HG02981 (cell line): ENCODE results near the gene EPN2.
"Not testable (repeated sequence)": the region's sequence is repeated elsewhere in the genome, so short reads cannot be mapped to it uniquely, and the experiment has no call there.

Experiments used
- ATAC-seq: cut with Tn5 transposase; IDR thresholded peaks from one replicate; pipeline ENCODE4 v1.9.1; 2021; ENCODE audit warnings: mild to moderate bottlenecking, moderate library complexity; ENCODE audit not compliant: unreplicated experiment

Gene EPN2

DNA sequence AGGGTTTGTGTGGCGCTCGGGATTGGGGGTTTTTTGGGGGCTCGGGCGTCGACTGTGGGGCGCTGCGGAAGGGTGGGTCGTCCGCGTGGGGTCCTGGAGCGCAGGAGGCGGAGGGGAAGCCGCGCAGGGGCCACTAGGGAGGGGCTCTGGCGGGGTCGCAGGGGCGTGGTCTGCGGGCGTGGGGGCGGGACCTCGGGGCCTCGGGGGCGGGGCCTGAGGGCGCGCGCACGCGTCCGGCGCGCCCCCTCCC, at the start of gene EPN2:
Gene EPN2, plus strand, starts transcription at position 228 of the 250 bp plus-strand sequence. CDS start 45,754 bp downstream, outside the sequence.
- not testable (repeated sequence) for ATAC-seq

DNA sequence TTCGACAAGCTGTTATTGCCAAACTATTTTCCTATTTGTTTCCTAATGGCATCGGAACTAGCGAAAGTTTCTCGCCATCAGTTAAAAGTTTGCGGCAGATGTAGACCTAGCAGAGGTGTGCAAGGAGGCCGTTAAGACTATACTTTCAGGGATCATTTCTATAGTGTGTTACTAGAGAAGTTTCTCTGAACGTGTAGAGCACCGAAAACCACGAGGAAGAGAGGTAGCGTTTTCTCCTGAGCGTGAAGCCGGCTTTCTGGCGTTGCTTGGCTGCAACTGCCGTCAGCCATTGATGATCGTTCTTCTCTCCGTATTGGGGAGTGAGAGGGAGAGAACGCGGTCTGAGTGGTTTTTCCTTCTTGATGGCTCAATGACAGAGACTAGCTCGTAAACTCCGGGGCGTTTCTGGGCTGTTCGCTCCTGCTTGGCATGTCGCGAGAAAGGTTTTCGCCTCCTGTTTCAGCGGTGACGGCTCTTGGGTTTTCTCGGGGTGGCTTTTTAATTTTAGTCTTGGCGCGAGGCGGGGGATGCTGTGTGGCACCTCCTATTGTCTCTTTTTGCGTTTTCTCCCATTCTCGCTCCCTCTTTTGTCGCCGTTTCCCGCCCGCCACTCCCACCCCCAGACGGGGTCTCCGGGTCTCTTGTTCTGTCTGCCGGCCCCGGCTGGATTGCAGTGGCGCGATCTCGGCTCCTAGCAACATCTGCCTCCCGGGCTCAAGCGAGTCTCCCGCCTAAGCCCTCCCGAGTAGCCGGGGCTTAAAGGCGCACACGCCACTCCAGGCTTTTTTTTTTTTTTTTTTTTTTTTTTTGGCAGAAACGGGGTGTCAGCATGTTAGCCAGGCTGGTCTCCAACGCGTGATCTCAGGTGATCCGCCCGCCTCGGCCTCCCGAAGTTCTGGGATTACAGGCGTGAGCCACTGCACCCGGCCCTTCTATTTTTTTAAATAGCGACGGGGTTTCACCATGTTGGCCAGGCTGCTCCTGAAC, 49.0 kb upstream of the EPN2 start:
- ATAC-seq, result not testable (repeated sequence)

GRCh38 chr17:19188870-19189708, 48.1 kb upstream of the EPN2 start:
- peak; percentile 51 for ATAC-seq

GRCh38 chr17:19189781-19190405, 47.3 kb upstream of the EPN2 start:
- not testable (repeated sequence) for ATAC-seq

- peak; percentile 57 for ATAC-seq
Measured at GRCh38 chr17:19196382-19197204, 40.6 kb upstream of the EPN2 start.

- not testable (repeated sequence) for ATAC-seq
Measured at GRCh38 chr17:19202448-19202847, 34.7 kb upstream of the EPN2 start.

- not testable (repeated sequence) for ATAC-seq
Measured at GRCh38 chr17:19203429-19203828, 33.7 kb upstream of the EPN2 start.

GRCh38 chr17:19215074-19215860, 21.9 kb upstream of the EPN2 start:
- ATAC-seq, result not testable (repeated sequence)

DNA sequence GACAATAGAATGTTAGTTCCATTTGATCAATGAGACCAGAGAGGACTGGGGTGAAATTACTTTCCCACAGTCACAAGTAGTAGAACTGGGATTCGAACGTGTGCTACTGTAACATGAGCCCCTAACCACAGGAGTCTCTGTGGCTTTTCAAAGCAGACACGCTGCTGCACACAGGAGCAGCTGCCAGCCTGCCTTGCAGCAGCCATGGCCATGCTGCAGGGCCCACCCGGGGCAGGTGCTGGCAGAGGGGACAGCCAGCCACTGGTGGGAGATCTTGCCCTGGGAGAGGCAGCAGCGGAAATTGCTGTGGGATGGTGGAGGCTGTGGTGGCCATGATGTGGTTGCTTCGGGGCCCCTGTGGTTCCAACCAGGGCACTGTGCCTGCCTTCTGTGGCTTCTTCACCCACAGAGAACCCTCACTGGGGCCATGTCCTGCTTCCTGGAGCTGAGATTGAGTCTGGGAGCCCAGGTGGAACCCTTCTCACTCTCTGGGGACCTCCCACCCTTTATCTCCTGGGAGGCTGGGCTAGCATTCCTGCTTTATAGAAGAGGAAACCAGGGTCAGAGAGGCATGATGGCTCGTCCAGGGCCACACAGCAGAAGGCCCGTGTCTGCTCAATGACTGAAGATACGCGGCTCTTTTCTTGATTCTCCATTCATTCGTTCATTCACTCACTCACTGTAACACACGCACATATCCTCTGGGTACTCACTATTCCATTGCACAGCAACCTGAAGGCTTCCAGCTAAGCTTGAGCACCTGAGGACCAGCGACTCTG, 20.8 kb upstream of the EPN2 start:
- ATAC-seq, result not testable (repeated sequence)

DNA sequence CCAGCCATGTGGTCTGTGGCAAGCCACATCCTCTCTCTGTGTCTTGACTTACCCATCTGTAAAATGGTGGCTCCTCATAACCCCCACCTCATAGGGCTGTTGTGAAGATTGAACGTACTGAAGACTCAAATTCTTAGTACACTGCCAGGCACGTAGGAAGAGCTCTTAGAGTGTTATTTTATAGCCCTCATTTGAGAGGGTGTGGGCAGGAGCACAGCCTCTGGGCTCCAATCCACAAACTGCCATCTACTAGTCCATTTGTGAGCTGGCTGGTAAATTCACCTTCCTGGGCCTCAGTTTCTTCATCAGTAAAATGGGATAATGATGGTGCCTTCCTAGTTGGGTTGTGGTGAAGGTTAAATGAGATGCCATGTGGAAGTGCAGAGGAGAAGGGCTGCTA, 18.3 kb upstream of the EPN2 start:
- ATAC-seq, result not testable (repeated sequence)

DNA sequence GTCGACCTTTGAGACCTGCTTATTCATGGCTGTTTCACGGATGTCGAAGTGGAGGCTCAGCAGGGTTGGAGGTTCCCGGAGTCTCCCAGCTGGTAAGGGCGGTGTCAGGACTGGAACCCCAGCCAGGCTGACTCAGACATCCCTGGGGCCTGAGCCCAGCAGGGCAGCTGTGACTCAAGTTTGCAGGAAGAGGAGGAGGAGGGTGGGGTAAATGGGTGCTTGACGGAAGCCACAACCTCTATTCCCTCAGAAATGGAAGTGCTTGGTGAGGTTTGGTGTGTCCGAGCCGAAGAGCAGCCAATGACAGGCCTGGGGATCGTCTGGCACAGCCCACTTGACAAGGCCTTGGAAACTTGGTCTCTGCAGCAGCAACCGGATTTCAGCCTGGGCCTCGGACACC, 17.8 kb upstream of the EPN2 start:
- ATAC-seq, result not testable (repeated sequence)

DNA sequence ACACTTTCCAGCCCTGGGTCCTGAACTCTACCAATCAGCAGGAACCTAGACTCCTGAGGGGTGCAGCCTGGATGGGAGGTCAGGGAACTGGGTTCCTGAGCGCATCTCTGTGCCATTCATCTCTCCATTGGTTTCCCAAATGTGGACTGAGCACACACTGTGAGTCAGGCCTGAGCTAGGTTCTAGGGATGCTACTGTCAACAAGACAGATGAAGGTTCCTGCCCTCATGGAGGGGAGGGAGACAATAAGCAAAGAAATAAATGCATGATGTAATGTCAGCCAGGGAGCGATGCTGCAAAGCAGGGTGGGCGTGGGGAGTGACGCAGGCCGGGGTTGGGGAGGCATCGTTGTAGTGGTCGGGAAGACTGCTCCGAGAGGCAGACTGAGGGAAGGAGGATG, 17.0 kb upstream of the EPN2 start:
- not testable (repeated sequence) for ATAC-seq

DNA sequence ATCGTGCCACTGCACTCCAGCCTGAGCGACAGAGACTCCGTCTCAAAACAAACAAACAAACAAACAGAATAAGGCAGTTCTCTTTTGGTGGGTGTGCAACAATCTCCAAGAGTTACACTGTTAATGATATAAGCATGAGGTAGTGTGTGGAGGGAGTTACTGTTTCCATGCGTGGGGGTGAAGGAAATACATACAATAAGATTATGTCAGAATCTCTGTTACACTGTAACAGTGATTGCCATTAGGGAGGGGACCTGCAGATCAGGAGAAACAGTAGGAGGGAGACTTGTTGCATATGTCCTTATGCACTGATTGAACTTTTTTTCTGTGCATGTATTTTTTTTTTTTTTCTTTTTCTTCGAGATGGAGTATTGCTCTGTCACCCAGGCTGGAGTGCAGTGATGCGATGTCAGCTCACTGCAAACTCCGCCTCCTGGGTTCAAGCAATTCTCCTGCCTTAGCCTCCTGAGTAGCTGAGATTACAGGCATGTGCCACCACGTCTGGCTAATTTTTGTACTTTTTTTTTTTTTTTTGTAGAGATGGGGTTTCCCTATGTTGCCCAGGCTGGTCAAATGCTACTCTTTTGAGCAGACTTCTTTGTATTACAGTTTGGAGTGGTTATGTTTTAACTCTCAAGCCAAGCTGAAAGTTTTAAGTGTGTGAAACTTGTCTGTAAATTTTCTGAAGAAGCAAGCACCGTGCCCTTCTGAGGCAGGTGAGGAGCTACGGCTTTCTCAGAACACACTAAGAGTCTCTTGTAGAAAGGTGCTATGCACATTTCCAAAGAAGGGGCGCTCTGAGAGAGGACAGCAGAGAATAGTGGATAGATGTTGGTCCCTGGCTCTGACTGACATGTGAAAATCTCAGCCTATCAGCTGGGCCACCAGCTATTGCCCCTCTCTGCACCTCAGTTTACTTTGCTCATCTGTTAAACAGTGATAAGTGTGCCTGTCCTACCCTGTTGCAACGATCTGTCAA, 10.3 kb upstream of the EPN2 start:
- ATAC-seq, result not testable (repeated sequence)

DNA sequence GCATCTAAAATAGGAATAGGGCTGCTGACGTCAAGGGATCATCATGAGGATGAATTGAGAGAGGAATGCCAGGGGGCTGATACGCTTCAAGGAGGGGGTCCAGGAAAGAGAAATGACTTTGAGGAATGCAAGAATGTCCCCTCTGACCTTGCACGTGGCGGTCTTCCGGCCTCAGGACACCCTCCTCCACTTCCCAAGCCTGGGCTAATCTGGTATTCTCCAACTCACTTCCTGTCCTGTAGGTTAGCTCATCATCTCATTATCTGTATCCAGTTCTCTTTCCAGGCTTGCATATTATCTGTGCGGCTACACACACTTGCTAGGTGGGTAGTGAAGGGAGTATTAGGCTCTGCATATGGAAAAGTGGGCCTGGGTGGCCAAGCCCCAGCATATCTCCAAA, 2.5 kb upstream of the EPN2 start:
- ATAC-seq, result not testable (repeated sequence)

DNA sequence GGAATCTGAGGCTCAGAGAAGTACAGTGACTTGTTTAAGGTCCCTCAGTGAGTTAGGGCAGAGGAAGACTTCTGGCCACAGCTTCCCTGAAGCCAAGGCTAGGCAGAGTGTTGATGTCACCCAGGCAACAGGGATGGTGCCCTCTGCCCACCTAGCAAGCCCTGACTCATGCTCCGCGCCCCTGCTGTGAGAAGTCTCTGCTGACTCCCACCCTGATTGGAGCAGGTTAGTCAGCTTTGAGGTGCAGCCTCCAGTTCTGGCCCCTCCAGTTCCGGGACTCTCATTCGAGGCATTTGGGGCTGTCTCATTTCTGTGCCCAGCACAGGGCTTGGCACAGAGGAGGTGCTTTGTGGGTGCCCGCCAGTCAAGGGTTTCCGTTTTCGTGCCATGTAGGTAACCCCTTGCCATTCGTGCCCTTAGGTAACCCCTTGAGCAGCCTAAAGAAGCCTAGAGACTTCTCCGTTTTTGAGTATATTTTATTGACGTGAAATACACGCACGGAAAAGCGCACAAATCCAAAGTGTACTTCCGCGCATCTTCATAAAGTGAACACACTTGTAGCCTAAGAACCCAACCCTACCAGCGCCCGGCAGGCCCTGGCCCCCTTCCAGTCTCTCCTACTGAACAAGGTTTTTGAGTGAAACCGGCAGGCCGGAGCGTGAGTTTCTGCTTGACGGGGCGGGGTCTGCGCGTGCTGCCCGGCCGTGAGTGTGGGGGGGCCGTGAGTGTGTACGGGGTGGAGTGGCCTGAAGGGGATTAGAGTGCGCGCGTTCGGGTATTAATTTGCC, 621 bp upstream of the EPN2 start:
- ATAC-seq, result not testable (repeated sequence)

- ATAC-seq, result peak; percentile 70
Measured at GRCh38 chr17:19237389-19238166, 412 bp downstream of the EPN2 start.
